Mesenchymal stem cell (in vitro differentiated cells and primary cell): Measurements from ENCODE around the gene GTF2IRD1.
A peak's percentile ranks its signal among the peaks of the same experiment; 100 is the strongest.
"Not testable (repeated sequence)": the region's sequence is repeated elsewhere in the genome, so short reads cannot be mapped to it uniquely, and the experiment has no call there.

Experiments used
- DNase-seq: peaks from one replicate; pipeline ENCODE4 v3.0.0-alpha.2; 2013
- H2AFZ ChIP-seq: one replicate; pipeline ENCODE4 v1.6.1; 2013; ENCODE audit warnings: low read depth, mild to moderate bottlenecking, control low read depth, inconsistent platforms, low read length, moderate library complexity
- H2AK5ac ChIP-seq: 2 replicates; pipeline ENCODE4 v1.6.1; 2013; ENCODE audit warnings: low read length, moderate library complexity, mild to moderate bottlenecking, inconsistent platforms; ENCODE audit not compliant: severe bottlenecking
- H2BK120ac ChIP-seq: one replicate; pipeline ENCODE4 v1.6.1; 2013; ENCODE audit warnings: low read depth, mild to moderate bottlenecking, inconsistent platforms, low read length, moderate library complexity
- H2BK12ac ChIP-seq, 2 experiments: one replicate each; pipeline ENCODE4 v1.6.1; 2013; ENCODE audit warnings: inconsistent platforms in 2 of 2, low read length in 2 of 2, mild to moderate bottlenecking in 2 of 2, moderate library complexity in 2 of 2, control low read depth in 1 of 2
- H2BK15ac ChIP-seq: one replicate; pipeline ENCODE4 v1.6.1; 2013; ENCODE audit warnings: mild to moderate bottlenecking, low read depth, inconsistent platforms; ENCODE audit not compliant: poor library complexity, severe bottlenecking
- H2BK5ac ChIP-seq: 2 replicates; pipeline ENCODE4 v1.6.1; 2013; ENCODE audit warnings: low read depth, mild to moderate bottlenecking, low read length, control low read depth, inconsistent platforms; ENCODE audit not compliant: poor library complexity, severe bottlenecking
- H3K14ac ChIP-seq, 2 experiments: one replicate each; pipeline ENCODE4 v1.6.1; 2013; ENCODE audit warnings: inconsistent platforms in 2 of 2, low read length in 2 of 2, control low read depth in 1 of 2, mild to moderate bottlenecking in 1 of 2, moderate library complexity in 1 of 2
- H3K18ac ChIP-seq, 2 experiments: one replicate each; pipeline ENCODE4 v1.6.1; 2013; ENCODE audit warnings: inconsistent platforms in 2 of 2, low read length in 2 of 2, control low read depth in 1 of 2, low read depth in 1 of 2, mild to moderate bottlenecking in 1 of 2
- H3K23ac ChIP-seq, 2 experiments: one replicate each; pipeline ENCODE4 v1.6.1; 2013; ENCODE audit warnings: inconsistent platforms in 2 of 2, low read length in 2 of 2, mild to moderate bottlenecking in 2 of 2, moderate library complexity in 2 of 2, control low read depth in 1 of 2
- H3K27ac ChIP-seq: 2 replicates; pipeline ENCODE4 v1.5.1; 2013; ENCODE audit warnings: mild to moderate bottlenecking, moderate library complexity, low read length, control low read depth, inconsistent platforms; ENCODE audit not compliant: poor library complexity, severe bottlenecking
- H3K27me3 ChIP-seq, 2 experiments: 2 replicates each; pipeline versions ENCODE4 v1.6.1 to v1.7.0; 2013; ENCODE audit warnings: low read length in 2 of 2, mild to moderate bottlenecking in 2 of 2, moderate library complexity in 2 of 2, control low read depth in 1 of 2, inconsistent platforms in 1 of 2; ENCODE audit not compliant: control insufficient read depth in 1 of 2, insufficient read depth in 1 of 2
- H3K36me3 ChIP-seq, 2 experiments: 2 replicates each; pipeline versions ENCODE4 v1.6.1 to v1.7.0; 2013; ENCODE audit warnings: low read length in 2 of 2, control low read depth in 1 of 2, inconsistent platforms in 1 of 2, low read depth in 1 of 2, mild to moderate bottlenecking in 1 of 2; ENCODE audit not compliant: insufficient read depth in 2 of 2, control insufficient read depth in 1 of 2
- H3K4ac ChIP-seq, 2 experiments: one replicate each; pipeline ENCODE4 v1.6.1; 2013; ENCODE audit warnings: inconsistent platforms in 2 of 2, low read length in 2 of 2, mild to moderate bottlenecking in 2 of 2, moderate library complexity in 2 of 2, control low read depth in 1 of 2, low read depth in 1 of 2
- H3K4me1 ChIP-seq: 2 replicates; pipeline ENCODE4 v1.6.1; 2013; ENCODE audit warnings: low read depth, low read length, control low read depth; ENCODE audit not compliant: control insufficient read depth, insufficient read depth
- H3K4me2 ChIP-seq: 2 replicates; pipeline ENCODE4 v1.6.1; 2013; ENCODE audit warnings: low read length, mild to moderate bottlenecking, inconsistent platforms; ENCODE audit not compliant: poor library complexity, severe bottlenecking
- H3K4me3 ChIP-seq, 2 experiments: 2 replicates each; pipeline versions ENCODE4 v1.5.1 to v1.7.0; 2013; ENCODE audit warnings: low read length in 2 of 2, mild to moderate bottlenecking in 2 of 2, control low read depth in 1 of 2, low read depth in 1 of 2; ENCODE audit not compliant: insufficient read depth in 1 of 2
- H3K79me1 ChIP-seq: replicated peaks from 2 replicates; pipeline ENCODE4 v1.6.1; 2013; ENCODE audit warnings: mild to moderate bottlenecking, control low read depth, low read length, inconsistent platforms; ENCODE audit not compliant: poor library complexity, severe bottlenecking
- H3K9ac ChIP-seq: 2 replicates; pipeline ENCODE4 v1.7.0; 2013; ENCODE audit warnings: mild to moderate bottlenecking, low read length, moderate library complexity
- H3K9me3 ChIP-seq: 2 replicates; pipeline ENCODE4 v1.7.0; 2013; ENCODE audit warnings: mild to moderate bottlenecking, low read length; ENCODE audit not compliant: control insufficient read depth
- H4K8ac ChIP-seq: one replicate; pipeline ENCODE4 v1.6.1; 2013; ENCODE audit warnings: inconsistent platforms, mild to moderate bottlenecking, low read length, moderate library complexity
- H4K91ac ChIP-seq: one replicate; pipeline ENCODE4 v1.6.1; 2013; ENCODE audit warnings: mild to moderate bottlenecking, low read length, inconsistent platforms
- WGBS: methylation state at CpG from one replicate; pipeline ENCODE4 v1.1.7; 2013; ENCODE audit warnings: mixed read lengths; 5-methylcytosine and 5-hydroxymethylcytosine counted together

Gene GTF2IRD1

DNA sequence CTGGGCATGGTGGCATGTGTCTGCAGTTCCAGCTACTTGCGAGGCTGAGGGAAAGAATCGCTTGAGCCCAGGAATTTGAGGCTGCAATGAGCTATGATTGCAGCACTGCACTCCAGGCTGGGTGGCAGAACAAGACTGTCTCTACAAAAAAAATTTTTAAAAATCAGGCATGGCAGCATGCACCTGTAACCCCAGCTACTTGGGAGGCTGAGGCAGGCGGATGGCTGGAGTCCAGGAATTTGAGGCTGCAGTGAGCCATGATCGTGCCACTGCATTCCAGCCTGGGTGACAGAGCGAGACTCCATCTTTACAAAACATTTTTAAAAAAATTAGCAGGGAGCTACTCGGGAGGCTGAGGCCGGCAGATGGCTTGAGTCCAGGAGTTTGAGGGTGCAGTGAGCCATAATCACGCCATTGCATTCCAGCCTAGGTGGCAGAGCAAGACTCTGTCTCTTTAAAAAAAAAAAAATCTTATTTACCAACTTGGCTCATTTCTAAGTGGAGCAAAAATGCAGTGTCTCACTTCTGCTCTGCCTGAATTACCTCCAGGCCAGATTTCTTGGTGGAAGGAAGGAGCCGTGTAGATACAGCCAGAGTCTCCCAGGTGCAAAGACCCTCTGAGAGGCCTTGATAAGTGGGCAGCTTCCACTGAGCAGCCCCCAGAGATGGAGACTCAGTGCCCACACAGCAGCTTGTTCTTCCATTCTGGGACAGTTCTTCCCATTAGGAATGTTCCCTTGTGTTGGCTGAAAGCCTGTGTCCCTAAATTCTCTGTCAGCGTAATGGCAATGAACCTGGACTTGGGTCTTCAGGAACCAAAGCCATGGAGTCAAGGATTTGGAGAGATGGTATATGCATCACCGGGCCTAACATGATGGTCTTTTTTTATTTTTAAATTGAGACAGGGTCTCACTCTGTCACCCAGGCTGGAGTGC, 30.0 kb downstream of the GTF2IRD1 start:
- no peak overlapping the region for H3K4ac ChIP-seq
- H2BK120ac ChIP-seq: no peak overlapping the region
- H3K4me2 ChIP-seq: peak overlapping the region; percentile 50
- H2AK5ac ChIP-seq: peak overlapping the region; percentile 100
- H4K91ac ChIP-seq: no peak overlapping the region
- peaks cover 46% of the 10 kb centered on the region for H3K4me1 ChIP-seq
- H3K27me3 ChIP-seq: no peaks in the 10 kb centered on the region
- no peak overlapping the region for H4K8ac ChIP-seq
- H3K79me1 ChIP-seq: peaks cover 26% of the 10 kb centered on the region
- no peak overlapping the region for H3K23ac ChIP-seq
- H3K4me3 ChIP-seq: no peak overlapping the region
- peak overlapping the region in 1 of 2 experiments; percentile 42 for H3K18ac ChIP-seq
- H2BK12ac ChIP-seq: no peak overlapping the region
- peak overlapping the region; percentile 95 for H2BK5ac ChIP-seq
- no peak overlapping the region for H2BK15ac ChIP-seq
- peak overlapping the region; percentile 26 for H3K9ac ChIP-seq
- H3K14ac ChIP-seq: peak overlapping the region in 1 of 2 experiments; percentile 31
- DNase-seq: peak; percentile 28
- H3K27ac ChIP-seq: peak overlapping the region; percentile 98
- 88% methylated on average over 11 of the region's 11 CpGs for WGBS
- H3K36me3 ChIP-seq: no peaks in the 10 kb centered on the region
- no peak overlapping the region for H2AFZ ChIP-seq
- no peaks in the 10 kb centered on the region for H3K9me3 ChIP-seq

DNA sequence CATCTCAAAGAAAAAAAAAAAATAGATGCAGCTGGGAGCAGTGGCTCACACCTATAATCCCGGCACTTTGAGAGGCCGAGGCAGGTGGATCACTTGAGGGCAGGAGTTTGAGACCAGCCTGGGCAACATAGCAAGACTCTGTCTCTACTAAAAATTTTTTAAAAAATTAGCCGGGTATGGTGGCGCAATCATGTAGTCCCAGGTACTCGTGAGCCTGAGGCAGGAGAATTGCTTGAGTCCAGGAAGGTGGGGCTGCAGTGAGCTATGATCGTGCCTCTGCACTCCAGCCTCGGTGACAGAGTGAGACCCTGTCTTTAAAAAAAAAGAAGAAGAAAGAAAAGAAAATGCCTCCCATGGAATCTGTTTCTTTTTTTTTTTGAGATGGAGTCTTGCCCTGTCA, 31.9 kb downstream of the GTF2IRD1 start:
- H2BK15ac ChIP-seq: no peak overlapping the region
- H3K27ac ChIP-seq: no peak overlapping the region
- no peak overlapping the region for H3K18ac ChIP-seq
- H3K9me3 ChIP-seq: no peaks in the 10 kb centered on the region
- peaks cover 35% of the 10 kb centered on the region for H3K79me1 ChIP-seq
- H2AK5ac ChIP-seq: no peak overlapping the region
- H2AFZ ChIP-seq: no peak overlapping the region
- no peaks in the 10 kb centered on the region for H3K27me3 ChIP-seq
- H3K4me3 ChIP-seq: no peak overlapping the region
- no peak overlapping the region for H2BK120ac ChIP-seq
- no peak overlapping the region for H4K91ac ChIP-seq
- H3K4me2 ChIP-seq: no peak overlapping the region
- no peak overlapping the region for H4K8ac ChIP-seq
- no peak overlapping the region for H3K23ac ChIP-seq
- 95% methylated on average over 7 of the region's 7 CpGs for WGBS
- no peak overlapping the region for H2BK12ac ChIP-seq
- no peak overlapping the region for H2BK5ac ChIP-seq
- peaks cover 29% of the 10 kb centered on the region for H3K4me1 ChIP-seq
- H3K14ac ChIP-seq: no peak overlapping the region
- peaks cover 0 to under 1% of the 10 kb centered on the region in 2 experiments for H3K36me3 ChIP-seq
- H3K9ac ChIP-seq: no peak overlapping the region
- H3K4ac ChIP-seq: no peak overlapping the region
- DNase-seq: no peak

DNA sequence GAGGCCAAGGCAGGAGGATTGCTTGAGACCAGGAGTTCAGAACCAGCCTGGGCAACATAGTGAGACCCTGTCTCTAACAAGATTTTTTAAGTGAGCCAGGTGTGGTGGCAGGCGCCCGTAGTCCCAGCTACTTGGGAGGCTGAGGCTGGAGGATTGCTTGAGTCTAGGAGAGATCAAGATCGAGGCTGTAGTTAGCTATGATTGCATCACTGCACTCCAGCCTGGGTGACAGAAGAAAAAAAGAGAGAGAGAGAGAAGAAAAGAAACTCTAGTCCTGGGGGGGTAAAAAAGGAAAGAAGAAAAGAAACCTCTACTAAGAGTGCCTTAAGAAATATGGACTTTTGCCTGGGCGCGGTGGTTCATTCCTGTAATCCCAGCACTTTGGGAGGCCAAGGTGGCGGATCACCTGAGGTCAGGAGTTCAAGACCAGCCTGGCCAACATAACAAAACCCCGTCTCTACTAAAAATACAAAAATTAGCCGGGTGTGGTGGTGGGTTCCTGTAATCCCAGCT, 34.9 kb downstream of the GTF2IRD1 start:
- not testable (repeated sequence) for H2BK120ac ChIP-seq, H3K14ac ChIP-seq, H2AFZ ChIP-seq, H3K18ac ChIP-seq, H4K91ac ChIP-seq, H2BK12ac ChIP-seq, H3K23ac ChIP-seq, H3K9ac ChIP-seq, H2AK5ac ChIP-seq, H3K4me1 ChIP-seq, H3K27me3 ChIP-seq, H3K9me3 ChIP-seq, H2BK15ac ChIP-seq, H2BK5ac ChIP-seq, H3K4me2 ChIP-seq, H4K8ac ChIP-seq, H3K36me3 ChIP-seq, H3K27ac ChIP-seq, DNase-seq, H3K4ac ChIP-seq, H3K4me3 ChIP-seq
- 90% methylated on average over 6 of the region's 8 CpGs for WGBS
- peaks cover 44% of the 10 kb centered on the region for H3K79me1 ChIP-seq
